GM23338 (cell line): ENCODE results near the gene SEC16A. TPM values are rescaled to one million over a fixed set of nuclear protein-coding genes. Genes with fewer than 3 reads are reported as not detected.

Experiments used
- ATAC-seq: fragments of 200-7000 bp; cut with Tn5 transposase; 3 replicates; pipeline ENCODE4 v1.9.1; 2020
- DNase-seq: peaks from one replicate; pipeline ENCODE4 v3.0.0-alpha.2; 2015; ENCODE audit warnings: low spot score
- H2AFZ ChIP-seq: fragments of 200-600 bp; sonication (generic); 2 replicates; pipeline ENCODE4 v1.8.0; 2016; ENCODE audit warnings: antibody characterized with exemption, mild to moderate bottlenecking, moderate library complexity
- H3F3A ChIP-seq: fragments of 200-600 bp; sonication (generic); replicated peaks from 2 replicates; pipeline ENCODE4 v1.8.0; 2017; ENCODE audit warnings: antibody characterized with exemption, mixed run types, low read depth
- H3K27ac ChIP-seq: fragments of 200-600 bp; sonication (generic); 2 replicates; pipeline ENCODE4 v1.6.1; 2016; ENCODE audit warnings: low read depth
- H3K27me3 ChIP-seq: fragments of 200-600 bp; sonication (generic); 2 replicates; pipeline ENCODE4 v1.8.0; 2016; ENCODE audit warnings: mild to moderate bottlenecking, mixed run types, moderate library complexity; ENCODE audit not compliant: insufficient read depth
- H3K36me3 ChIP-seq: fragments of 200-600 bp; sonication (generic); 2 replicates; pipeline ENCODE4 v1.8.0; 2016; ENCODE audit warnings: mild to moderate bottlenecking; ENCODE audit not compliant: insufficient read depth
- H3K4me1 ChIP-seq: fragments of 200-600 bp; sonication (generic); 2 replicates; pipeline ENCODE4 v1.8.0; 2016; ENCODE audit warnings: mild to moderate bottlenecking, moderate library complexity; ENCODE audit not compliant: insufficient read depth
- H3K4me2 ChIP-seq: fragments of 200-600 bp; sonication (generic); 2 replicates; pipeline ENCODE4 v1.7.1; 2017; ENCODE audit warnings: mixed run types
- H3K4me3 ChIP-seq: fragments of 200-600 bp; sonication (generic); 2 replicates; pipeline ENCODE4 v1.6.1; 2016; ENCODE audit warnings: mixed run types
- H3K79me2 ChIP-seq: fragments of 200-600 bp; sonication (generic); replicated peaks from 2 replicates; pipeline ENCODE4 v1.8.0; 2017; ENCODE audit warnings: mild to moderate bottlenecking; ENCODE audit not compliant: insufficient read depth
- H3K9me2 ChIP-seq: fragments of 200-600 bp; sonication (generic); 2 replicates; pipeline ENCODE4 v1.8.0; 2017; ENCODE audit not compliant: insufficient read depth
- H4K20me1 ChIP-seq: fragments of 200-600 bp; sonication (generic); replicated peaks from 2 replicates; pipeline ENCODE4 v1.8.0; 2017; ENCODE audit warnings: mild to moderate bottlenecking; ENCODE audit not compliant: insufficient read depth
- H3K27ac Mint-ChIP-seq: 2 replicates; pipeline ENCODE4 v1.8.0; 2020; ENCODE audit warnings: inconsistent platforms, mild to moderate bottlenecking, moderate library complexity, mixed read lengths
- H3K27me3 Mint-ChIP-seq: 3 replicates; pipeline ENCODE4 v1.8.0; 2022; ENCODE audit warnings: low read depth, mild to moderate bottlenecking, moderate library complexity, mixed read lengths, inconsistent platforms; ENCODE audit not compliant: insufficient read depth, poor library complexity
- H3K36me3 Mint-ChIP-seq: 3 replicates; pipeline ENCODE4 v1.8.0; 2021; ENCODE audit warnings: low read depth, mild to moderate bottlenecking, inconsistent platforms, moderate library complexity, mixed read lengths
- H3K4me1 Mint-ChIP-seq: 3 replicates; pipeline ENCODE4 v1.8.0; 2020; ENCODE audit warnings: mild to moderate bottlenecking, inconsistent platforms, mixed read lengths
- H3K4me3 Mint-ChIP-seq: 3 replicates; pipeline ENCODE4 v1.8.0; 2021; ENCODE audit warnings: moderate library complexity, mild to moderate bottlenecking, inconsistent platforms, mixed read lengths
- H3K9me3 Mint-ChIP-seq: 3 replicates; pipeline ENCODE4 v1.8.0; 2020; ENCODE audit warnings: moderate library complexity, mild to moderate bottlenecking, inconsistent platforms, mixed read lengths
- EZH2 ChIP-seq: fragments of 200-600 bp; sonication (generic); IDR thresholded peaks from one replicate; pipeline ENCODE4 v1.8.0; 2017; ENCODE audit warnings: antibody characterized with exemption, mild to moderate bottlenecking, low read depth; ENCODE audit not compliant: unreplicated experiment
- EZH2phosphoT487 ChIP-seq: fragments of 200-600 bp; sonication (generic); IDR thresholded peaks from one replicate; pipeline ENCODE4 v1.8.1; 2018; ENCODE audit warnings: antibody characterized with exemption; ENCODE audit not compliant: unreplicated experiment
- JUNB ChIP-seq: IDR thresholded peaks from one replicate; pipeline ENCODE4 v1.6.1; 2016; ENCODE audit warnings: antibody characterized with exemption; ENCODE audit not compliant: unreplicated experiment
- NANOG ChIP-seq: IDR thresholded peaks from 2 replicates; pipeline ENCODE4 v1.6.1; 2016; ENCODE audit warnings: antibody characterized with exemption, borderline replicate concordance
- POLR2AphosphoS5 ChIP-seq: IDR thresholded peaks from 2 replicates; pipeline ENCODE4 v1.6.1; 2016; ENCODE audit warnings: antibody characterized with exemption, low read depth
- STAT1 ChIP-seq: IDR thresholded peaks from one replicate; pipeline ENCODE4 v1.6.1; 2016; ENCODE audit warnings: antibody characterized with exemption; ENCODE audit not compliant: unreplicated experiment
- polyA plus RNA-seq: library from polyadenylated mRNA; unstranded; fragments of >200 nt; fragmentation: Nextera tagmentation; extraction: Ambion mirVana; gene quantifications from 2 replicates; pipeline ENCODE4 v1.2.1, GENCODE V29; 2016
- total RNA-seq: library from RNA; depleted of rRNA; stranded (reverse); fragments of >200 nt; shearing (Covaris generic); gene quantifications from 2 replicates; pipeline ENCODE4 v1.2.3, GENCODE V29; 2014
- TF ChIP-seq, protein P1 (sequence below): fragments of 250-450 bp; sonication (Bioruptor Pico); IDR thresholded peaks from 2 replicates; pipeline ENCODE4 v1.5.0; 2020; ENCODE audit warnings: mild to moderate bottlenecking, moderate library complexity
- TF ChIP-seq, protein P2 (sequence below): IDR thresholded peaks from 2 replicates; pipeline ENCODE4 v1.6.1; 2016; ENCODE audit warnings: antibody characterized with exemption

SEC16A gene
- total and polyA plus RNA-seq, 2 experiments from 2014 or later = 34.0 to 59.2 TPM

DNA sequence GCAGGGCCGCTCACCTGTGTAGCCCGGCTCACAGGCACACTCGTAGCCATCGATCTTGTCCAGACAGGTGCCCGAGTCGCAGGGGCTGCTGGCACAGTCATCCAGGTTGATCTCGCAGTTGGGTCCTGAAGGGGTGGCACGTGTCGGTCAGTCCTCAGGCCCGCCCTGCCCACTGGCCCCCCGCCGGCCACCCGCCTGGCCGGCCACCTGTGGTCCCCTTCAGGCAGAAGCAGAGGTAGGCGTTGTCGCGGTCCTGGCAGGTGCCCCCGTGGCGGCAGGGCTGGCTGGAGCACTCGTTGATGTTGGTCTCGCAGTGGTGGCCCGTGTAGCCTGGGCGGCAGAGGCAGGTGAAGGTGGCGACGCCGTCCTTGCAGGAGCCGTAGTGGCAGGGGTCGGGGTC, 32.4 kb upstream of the SEC16A start (continued):
- TF ChIP-seq, protein P1, sequence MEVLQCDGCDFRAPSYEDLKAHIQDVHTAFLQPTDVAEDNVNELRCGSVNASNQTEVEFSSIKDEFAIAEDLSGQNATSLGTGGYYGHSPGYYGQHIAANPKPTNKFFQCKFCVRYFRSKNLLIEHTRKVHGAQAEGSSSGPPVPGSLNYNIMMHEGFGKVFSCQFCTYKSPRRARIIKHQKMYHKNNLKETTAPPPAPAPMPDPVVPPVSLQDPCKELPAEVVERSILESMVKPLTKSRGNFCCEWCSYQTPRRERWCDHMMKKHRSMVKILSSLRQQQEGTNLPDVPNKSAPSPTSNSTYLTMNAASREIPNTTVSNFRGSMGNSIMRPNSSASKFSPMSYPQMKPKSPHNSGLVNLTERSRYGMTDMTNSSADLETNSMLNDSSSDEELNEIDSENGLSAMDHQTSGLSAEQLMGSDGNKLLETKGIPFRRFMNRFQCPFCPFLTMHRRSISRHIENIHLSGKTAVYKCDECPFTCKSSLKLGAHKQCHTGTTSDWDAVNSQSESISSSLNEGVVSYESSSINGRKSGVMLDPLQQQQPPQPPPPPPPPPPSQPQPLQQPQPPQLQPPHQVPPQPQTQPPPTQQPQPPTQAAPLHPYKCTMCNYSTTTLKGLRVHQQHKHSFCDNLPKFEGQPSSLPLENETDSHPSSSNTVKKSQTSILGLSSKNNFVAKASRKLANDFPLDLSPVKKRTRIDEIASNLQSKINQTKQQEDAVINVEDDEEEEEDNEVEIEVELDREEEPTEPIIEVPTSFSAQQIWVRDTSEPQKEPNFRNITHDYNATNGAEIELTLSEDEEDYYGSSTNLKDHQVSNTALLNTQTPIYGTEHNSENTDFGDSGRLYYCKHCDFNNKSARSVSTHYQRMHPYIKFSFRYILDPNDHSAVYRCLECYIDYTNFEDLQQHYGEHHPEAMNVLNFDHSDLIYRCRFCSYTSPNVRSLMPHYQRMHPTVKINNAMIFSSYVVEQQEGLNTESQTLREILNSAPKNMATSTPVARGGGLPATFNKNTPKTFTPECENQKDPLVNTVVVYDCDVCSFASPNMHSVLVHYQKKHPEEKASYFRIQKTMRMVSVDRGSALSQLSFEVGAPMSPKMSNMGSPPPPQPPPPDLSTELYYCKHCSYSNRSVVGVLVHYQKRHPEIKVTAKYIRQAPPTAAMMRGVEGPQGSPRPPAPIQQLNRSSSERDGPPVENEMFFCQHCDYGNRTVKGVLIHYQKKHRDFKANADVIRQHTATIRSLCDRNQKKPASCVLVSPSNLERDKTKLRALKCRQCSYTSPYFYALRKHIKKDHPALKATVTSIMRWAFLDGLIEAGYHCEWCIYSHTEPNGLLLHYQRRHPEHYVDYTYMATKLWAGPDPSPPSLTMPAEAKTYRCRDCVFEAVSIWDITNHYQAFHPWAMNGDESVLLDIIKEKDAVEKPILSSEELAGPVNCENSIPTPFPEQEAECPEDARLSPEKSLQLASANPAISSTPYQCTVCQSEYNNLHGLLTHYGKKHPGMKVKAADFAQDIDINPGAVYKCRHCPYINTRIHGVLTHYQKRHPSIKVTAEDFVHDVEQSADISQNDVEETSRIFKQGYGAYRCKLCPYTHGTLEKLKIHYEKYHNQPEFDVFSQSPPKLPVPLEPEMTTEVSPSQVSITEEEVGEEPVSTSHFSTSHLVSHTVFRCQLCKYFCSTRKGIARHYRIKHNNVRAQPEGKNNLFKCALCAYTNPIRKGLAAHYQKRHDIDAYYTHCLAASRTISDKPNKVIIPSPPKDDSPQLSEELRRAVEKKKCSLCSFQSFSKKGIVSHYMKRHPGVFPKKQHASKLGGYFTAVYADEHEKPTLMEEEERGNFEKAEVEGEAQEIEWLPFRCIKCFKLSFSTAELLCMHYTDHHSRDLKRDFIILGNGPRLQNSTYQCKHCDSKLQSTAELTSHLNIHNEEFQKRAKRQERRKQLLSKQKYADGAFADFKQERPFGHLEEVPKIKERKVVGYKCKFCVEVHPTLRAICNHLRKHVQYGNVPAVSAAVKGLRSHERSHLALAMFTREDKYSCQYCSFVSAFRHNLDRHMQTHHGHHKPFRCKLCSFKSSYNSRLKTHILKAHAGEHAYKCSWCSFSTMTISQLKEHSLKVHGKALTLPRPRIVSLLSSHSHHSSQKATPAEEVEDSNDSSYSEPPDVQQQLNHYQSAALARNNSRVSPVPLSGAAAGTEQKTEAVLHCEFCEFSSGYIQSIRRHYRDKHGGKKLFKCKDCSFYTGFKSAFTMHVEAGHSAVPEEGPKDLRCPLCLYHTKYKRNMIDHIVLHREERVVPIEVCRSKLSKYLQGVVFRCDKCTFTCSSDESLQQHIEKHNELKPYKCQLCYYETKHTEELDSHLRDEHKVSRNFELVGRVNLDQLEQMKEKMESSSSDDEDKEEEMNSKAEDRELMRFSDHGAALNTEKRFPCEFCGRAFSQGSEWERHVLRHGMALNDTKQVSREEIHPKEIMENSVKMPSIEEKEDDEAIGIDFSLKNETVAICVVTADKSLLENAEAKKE (CRISPR knock-in tag) = no peak
- TF ChIP-seq, protein P2, sequence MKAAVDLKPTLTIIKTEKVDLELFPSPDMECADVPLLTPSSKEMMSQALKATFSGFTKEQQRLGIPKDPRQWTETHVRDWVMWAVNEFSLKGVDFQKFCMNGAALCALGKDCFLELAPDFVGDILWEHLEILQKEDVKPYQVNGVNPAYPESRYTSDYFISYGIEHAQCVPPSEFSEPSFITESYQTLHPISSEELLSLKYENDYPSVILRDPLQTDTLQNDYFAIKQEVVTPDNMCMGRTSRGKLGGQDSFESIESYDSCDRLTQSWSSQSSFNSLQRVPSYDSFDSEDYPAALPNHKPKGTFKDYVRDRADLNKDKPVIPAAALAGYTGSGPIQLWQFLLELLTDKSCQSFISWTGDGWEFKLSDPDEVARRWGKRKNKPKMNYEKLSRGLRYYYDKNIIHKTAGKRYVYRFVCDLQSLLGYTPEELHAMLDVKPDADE = no peak
- TF ChIP-seq POLR2AphosphoS5 (no peak), NANOG (no peak), JUNB (no peak)

DNA sequence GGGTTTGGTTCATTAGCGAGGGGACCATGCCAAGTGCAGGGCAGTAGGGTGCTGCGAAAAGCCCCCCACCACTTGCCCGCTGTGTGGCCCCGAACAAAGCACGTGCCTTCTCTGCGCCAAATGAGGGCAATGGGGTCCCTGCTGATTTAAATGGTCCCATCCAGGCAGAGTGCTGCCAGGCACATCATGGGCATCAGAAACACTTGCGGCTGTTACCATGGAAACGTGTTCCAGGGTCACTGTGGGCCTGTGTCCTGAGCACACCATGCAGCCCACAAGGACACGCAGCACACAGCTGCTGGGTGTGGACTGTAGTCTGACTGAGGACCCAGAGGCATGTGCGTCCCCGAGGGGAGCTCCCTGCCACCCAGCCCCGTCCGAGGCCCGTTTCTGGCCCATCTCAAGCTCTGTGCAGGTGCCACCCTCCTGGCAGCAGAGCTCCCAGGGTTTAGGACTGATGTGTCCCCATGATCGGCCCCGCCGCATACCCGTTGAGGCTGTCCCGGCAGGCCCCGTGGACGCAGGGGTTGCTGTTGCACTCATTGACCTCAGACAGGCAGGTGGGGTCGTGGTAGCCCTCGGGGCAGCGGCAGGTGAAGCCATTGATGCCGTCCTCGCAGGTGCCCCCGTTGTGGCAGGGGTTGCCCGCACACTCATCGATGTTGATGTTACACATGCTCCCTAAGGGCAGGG, 31.3 kb upstream of the SEC16A start:
- peaks cover 7% of the 10 kb centered on the region; the same call in 1 of the 2 replicates for H3K36me3 ChIP-seq
- DNase-seq (no peak), ATAC-seq (no peak)
- Mint-ChIP-seq H3K27ac (no peak overlapping the region), H3K27me3 (peaks cover 4% of the 10 kb centered on the region), H3K36me3 (peaks cover 33% of the 10 kb centered on the region), H3K4me1 (no peaks in the 10 kb centered on the region), H3K4me3 (no peak overlapping the region), H3K9me3 (no peaks in the 10 kb centered on the region)
- H3K4me3 ChIP-seq = no peak overlapping the region
- H3F3A ChIP-seq = 0 out of 2 replicates have a peak, but pooled peaks cover 2% of the 10 kb centered on the region
- H4K20me1 ChIP-seq = no peaks in the 10 kb centered on the region; the same call in 1 of the 2 replicates
- H3K4me2 ChIP-seq = no peak overlapping the region
- H3K27ac ChIP-seq = no peak overlapping the region
- TF ChIP-seq JUNB (no peak), EZH2phosphoT487 (no peak), NANOG (no peak), STAT1 (no peak), EZH2 (no peak), POLR2AphosphoS5 (no peak)
- H3K79me2 ChIP-seq = no peaks in the 10 kb centered on the region
- H2AFZ ChIP-seq = no peak overlapping the region
- H3K4me1 ChIP-seq = no peaks in the 10 kb centered on the region
- H3K27me3 ChIP-seq = no peaks in the 10 kb centered on the region
- H3K9me2 ChIP-seq = no peaks in the 10 kb centered on the region
